GM21515 (cell line): Measurements from ENCODE around the gene BICDL2.

Experiments
- ATAC-seq: cut with Tn5 transposase; IDR thresholded peaks from one replicate; pipeline ENCODE4 v1.9.1; 2021; ENCODE audit not compliant: unreplicated experiment

The BICDL2 gene

DNA sequence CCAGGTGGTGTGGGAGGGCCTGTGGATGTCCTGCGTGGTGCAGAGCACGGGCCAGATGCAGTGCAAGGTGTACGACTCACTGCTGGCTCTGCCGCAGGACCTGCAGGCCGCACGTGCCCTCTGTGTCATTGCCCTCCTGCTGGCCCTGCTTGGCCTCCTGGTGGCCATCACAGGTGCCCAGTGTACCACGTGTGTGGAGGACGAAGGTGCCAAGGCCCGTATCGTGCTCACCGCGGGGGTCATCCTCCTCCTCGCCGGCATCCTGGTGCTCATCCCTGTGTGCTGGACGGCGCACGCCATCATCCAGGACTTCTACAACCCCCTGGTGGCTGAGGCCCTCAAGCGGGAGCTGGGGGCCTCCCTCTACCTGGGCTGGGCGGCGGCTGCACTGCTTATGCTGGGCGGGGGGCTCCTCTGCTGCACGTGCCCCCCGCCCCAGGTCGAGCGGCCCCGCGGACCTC lies 23.2 kb downstream of the BICDL2 start:
- ATAC-seq: no peak

DNA sequence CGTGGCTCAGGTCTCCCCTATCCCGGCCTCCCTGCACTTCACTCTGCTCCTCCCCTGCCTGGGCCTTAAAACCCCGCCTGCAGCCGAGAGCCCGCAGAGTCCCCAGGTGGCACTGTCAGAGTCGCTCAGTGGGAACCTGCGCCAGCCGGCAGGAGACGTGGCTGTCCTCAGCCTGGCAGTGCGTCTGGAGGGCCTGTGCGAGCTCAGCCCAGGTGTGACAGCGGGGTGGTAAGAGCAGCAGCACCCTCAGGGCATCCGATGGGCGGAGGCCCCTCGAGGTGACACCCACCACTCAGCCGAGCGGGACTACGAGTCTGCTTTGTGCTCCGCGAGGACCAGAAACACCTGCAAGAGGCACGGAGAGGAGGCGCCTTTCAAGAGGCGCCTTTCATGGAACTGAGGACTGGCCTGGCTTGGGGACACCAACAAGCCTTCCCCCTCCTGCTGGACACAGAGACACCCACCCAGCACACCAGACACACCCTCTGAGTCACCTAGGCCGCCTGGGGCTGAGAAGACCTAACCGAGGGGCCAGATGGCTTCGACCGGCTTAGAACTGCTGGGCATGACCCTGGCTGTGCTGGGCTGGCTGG lies 23.8 kb downstream of the BICDL2 start, which contains the start of gene CLDN9:
Gene CLDN9, plus strand, starts transcription at position 96 of the 593 bp plus-strand sequence. Its CDS starts 440 bp downstream, at position 536.
- no peak for ATAC-seq

DNA sequence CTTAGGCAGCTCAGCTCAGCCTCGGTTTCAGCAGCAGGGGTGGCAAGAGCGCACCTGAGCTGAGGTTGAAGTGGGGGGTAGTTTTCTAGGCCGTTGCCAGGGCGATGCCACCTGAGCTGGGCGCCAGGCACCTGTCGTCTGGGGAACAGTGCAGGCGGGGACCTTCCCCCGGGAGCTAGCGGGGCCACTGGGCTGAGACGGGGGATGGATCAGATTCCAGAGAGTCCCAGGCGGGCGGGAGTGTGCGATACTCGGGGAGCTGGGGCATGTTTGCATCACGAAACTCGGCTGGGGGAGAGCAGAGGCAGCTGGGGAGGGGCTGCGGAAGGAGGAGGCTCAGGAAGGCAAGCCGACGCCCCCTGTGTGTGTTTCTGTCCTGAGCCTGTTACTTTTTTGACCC lies 24.5 kb downstream of the BICDL2 start:
- ATAC-seq: no peak

DNA sequence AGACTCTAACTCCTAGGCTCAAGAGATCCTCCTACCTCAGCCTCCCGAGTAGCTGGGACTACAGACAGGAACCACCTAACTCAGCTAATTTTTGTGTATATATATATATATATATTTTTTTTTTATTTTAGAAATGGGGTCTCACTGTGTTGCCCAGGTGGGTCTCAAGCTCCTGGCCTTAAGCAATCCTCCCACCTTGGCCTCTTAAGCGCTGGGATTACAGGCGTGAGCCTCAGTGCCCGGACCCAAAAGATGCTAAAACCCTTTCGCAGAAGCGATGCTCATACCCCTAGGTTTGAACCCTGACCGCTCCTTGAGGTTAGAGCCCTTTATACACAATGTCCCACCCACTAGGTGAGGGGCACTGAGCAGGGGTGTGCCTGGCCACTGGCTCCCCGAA lies 26.2 kb downstream of the BICDL2 start:
- ATAC-seq: no peak

DNA sequence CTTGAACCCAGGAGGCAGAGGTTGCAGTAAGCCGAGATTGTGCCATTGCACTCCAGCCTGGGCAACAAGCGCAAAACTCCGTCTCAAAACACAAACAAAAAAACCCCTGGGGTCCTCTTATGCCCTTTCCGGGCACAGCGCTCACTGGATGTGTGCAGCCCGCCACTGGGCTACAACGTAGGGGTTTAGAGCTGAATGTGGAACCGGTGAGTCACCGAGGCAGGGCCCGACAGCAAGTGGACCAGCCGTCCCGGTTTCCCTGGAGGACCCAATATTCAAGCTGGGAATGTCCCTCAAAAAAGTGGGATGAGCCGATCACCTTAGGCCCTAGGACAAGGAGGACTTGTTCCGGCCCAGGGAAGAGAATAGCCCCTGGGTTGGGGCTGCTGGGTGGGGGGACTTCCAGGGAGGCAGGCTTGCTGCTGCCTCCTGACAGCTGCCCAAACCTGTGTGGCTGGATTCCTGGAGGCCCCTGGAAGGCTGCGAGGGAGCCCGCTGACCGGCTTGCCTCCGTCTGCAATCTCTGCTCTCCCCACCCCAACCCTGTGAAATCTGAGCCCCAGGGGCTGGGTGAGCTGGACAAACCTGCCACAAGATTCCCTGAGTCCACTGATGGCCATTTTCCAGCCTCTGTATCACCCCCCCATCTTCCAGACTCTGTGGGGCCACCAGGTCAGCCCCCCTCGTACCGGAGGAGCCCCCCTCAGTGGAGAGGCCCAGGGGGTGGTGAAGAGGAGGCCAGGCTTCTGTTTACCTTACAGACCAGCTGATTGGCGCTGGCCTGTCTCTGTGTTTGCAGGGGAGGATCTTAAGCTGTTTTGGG lies 27.0 kb downstream of the BICDL2 start:
- ATAC-seq: no peak

DNA sequence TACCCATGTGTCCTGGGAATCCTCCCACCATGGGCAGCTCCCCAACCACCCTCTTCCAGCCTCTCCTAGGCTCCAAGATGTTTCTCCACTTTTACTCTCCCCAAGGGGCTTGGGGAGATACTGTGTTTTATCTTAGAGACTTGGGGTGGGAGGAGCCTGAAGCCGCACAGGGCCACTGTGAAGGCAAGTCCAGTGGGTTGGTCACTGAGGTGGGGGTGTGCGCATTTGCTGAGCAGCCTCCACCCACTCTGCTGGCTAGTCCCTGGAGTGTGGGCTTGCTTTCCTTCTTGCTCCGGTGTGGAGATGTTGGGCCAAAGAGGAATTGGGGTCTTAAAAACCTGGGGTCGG lies 28.1 kb downstream of the BICDL2 start:
- ATAC-seq: no peak

DNA sequence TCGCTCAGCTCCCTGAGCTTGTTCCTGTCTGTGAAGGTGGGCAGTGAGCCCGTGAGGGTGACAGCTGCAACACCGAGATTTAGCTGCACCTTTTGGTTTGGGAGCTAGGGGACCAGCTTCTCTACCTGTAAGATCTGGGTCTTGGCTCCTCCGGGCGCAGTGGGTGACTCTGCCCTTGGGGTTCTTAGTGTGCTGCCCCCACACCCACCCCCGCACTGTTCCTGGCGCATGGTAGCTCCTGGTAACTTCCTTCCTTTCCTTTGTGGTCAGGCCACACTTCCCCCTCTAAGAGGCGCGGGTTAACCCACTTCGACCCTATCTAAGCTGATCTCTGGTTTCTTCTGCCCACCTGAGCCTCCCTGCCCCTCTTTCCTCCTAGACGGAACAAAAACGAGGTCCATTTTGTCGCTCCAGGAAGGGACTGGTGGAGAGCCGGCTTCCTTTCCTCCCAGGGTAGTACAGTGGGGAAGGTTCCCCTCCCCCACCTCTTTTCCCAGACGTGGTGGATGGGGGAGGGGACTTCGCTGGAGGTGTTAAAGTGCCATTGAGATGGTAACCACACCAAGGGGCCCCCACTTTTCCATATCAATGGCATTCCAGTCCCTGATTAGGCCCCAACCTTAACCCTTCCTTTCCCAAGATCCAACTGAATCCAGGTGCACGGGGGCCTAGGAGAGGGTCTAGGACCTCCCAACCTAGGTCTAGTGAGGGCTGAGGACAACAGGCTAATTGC lies 28.6 kb downstream of the BICDL2 start:
- no peak for ATAC-seq

DNA sequence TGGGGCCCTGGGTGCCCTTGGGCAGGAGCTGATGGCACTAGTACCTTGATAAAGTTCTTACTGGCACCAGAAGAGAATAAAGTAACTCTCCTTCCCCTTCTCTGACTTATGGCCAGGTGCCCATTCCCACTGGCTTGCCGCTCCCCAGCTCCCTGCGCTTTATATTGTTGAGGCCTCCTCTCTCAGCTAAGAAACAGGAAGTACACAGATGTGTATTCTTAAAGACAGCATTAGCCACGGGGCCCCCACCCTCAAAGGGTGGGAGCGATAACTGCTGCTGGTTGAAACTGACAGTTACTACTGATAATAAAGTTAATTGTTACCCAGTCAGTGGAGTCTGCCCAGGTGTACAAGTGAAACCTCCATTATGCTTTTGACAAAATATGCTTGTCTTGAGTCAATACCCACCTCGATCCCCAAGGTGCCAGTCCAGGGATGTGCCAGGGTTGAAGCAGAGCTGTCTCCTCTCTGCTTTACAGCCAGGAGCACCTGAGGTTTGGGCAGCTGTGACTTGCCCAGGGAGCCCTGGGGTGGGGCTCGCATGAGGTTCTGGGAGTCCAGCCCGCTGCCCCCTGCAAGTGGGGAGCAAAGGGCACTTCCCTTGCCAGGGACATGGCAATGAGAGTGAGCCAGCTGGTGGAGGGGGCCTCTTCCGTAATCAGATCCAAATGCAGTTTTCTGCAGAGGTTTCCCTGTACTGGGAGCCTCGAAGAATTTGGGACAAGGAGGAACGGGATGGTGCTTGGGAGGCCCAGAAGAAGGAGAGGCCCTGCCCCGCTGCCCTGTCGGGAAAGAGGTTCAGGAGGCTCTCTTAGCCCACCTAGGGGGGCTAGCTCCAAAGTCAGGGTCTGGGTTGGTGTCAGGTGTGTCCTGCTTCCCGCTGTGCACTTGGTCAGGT lies 29.4 kb downstream of the BICDL2 start:
- ATAC-seq: no peak

DNA sequence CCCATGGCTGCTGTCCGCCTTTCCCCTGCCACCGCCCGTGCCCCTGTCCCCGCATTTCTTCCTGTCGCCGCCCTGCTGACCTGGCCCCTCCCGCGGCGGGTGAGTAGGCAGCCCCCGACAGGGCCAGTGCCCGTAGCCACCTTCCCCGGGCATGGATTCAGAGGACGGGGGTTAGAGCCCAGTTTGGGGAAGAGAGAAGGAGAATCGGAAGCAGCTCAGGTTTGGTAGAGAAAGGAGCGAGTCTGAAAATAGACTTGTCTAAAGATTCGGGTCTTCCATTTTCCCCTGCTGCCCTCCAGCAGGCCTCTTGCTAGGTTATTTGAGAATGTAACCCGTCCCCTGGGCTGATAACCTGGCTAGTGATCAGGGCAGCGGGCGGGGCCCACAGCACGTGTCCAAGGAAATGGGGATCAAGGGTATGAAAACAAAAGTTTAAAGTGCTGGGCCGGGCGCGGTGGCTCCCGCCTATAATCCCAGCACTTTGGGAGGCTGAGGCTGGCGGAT lies 31.9 kb downstream of the BICDL2 start:
- ATAC-seq: no peak

DNA sequence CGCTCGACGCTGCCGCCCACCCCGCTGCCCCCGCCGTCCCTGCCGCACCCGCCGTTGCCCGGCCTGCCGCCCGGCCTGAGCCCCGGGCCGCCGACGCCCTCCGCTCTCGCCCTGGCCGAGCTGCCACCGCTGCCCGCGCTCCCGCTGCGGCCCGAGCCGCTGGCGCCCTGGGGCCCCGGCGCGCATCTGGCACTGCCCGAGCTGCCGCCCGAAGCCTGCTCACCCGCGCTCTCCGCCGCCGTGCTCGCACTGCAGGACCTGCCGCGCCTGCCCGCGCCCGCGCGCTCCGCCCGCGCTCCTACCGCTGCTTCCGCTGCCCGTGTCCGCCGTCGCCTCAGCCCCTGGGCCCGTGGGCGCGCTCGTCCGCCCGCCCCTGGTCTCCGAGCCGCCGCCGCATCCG lies 32.4 kb downstream of the BICDL2 start:
- peak; percentile 1 for ATAC-seq

DNA sequence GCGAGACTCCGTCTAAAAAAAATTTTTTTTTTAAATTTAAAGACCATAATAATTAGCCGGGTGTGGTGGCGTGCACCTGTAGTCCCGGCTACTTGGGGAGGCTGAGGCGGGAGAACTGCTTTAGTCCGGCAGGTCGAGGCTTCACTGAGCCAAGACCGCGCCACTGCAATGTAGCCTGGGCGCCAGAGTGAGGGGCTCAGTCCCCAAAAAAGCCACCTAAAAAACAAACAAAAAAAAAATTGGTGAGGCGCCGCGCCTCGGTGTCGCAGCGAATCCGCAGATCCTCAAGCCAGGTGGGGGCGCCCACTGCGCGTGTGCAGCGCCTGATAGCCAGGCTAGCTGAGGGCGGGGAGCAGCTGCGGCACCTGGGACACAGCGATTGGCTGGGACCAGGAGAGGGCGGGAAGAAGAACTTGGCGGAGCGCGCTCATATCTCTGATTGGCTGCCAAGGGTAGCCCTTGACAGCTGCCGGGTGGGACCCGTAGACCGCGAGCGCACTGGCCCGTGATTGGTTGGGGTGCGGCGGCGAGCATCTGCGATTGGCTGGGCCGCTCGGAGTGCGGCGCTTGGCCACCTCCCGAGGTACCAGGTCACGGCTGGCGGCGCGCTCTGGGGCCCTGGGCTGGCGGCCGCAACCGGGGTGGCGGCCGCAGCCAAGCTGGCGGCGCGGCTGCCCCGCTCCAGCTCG lies 33.0 kb downstream of the BICDL2 start:
- peak; percentile 92 for ATAC-seq

DNA sequence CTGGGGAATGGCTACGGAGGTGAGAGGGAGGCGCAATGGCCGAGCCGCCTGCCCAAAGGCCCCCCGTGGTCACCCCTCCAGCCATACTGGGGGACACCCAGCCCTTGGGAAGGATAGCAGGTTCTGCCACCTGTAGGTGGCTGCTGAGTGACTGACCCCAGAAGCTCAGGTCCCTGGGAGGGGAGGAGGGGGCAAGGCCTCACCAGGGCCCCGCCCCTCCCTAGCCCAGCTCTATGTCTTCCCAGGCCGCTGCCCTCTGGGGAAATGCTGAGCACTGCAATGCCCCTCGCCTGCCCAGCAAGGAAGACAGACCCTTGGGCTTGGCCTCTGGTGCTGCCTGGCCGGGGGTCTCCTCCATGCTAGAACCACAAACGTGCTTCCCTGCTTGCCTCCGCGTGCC lies 35.4 kb downstream of the BICDL2 start:
- no peak for ATAC-seq

DNA sequence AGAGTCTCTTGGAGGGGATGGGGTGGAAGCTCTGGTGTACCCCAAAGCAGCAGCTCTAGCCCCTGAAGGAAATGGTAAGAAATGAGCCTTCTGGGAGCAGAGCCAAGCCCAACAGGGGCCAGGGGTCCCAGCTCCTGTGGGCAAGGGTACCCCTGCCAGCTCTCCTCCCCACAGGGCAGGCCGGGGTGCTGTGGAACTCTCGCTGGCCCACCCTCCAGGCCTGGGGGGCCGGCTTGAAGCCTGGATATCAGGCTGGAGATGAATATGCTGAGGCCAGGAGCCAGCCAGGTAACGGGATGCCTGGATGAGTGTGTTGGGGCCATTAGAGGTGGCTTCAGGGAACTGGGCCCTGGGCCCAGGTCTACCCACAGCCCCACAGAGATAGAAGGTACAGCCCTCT lies 36.2 kb downstream of the BICDL2 start:
- no peak for ATAC-seq

DNA sequence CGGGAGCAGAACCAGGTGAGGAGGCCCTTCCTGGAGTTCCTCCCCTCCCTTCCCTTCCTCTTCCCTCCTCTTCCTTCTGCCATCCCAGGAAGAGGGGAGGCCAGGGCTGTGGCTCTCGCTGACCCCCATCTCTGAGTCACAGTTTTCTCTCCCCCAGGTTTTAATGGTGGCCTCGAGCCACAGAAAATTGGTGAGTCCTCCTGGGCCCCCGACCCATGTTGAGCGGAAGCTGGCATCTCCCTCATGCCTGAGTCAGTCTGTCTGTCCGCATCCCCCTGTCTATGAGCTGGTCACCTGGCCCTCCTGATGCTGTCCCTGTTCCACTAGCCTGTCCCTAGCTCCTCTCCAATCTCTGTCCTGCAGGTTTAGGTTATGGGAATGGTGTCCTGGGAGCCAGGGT lies 36.8 kb downstream of the BICDL2 start:
- ATAC-seq: no peak

DNA sequence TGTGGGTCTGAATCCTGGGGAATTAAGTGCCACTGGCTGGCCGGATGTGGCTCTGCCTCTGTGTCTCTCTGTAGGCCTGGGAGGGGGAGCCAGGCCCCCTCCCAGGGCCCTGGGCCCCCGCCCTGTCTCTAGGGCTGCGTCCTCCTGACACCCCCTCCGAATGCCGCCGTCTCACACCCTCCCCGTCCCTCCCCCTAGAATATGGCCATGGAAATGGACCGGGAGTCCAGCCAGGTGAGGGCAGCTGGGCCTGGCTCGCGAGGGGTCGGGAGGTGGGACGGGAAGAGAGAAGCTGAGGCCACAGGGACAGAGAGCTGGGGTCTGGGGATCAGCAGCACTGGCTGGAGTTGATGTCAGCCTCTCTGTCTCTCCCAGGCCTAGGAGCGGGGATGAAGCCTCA lies 40.4 kb downstream of the BICDL2 start:
- ATAC-seq: no peak

DNA sequence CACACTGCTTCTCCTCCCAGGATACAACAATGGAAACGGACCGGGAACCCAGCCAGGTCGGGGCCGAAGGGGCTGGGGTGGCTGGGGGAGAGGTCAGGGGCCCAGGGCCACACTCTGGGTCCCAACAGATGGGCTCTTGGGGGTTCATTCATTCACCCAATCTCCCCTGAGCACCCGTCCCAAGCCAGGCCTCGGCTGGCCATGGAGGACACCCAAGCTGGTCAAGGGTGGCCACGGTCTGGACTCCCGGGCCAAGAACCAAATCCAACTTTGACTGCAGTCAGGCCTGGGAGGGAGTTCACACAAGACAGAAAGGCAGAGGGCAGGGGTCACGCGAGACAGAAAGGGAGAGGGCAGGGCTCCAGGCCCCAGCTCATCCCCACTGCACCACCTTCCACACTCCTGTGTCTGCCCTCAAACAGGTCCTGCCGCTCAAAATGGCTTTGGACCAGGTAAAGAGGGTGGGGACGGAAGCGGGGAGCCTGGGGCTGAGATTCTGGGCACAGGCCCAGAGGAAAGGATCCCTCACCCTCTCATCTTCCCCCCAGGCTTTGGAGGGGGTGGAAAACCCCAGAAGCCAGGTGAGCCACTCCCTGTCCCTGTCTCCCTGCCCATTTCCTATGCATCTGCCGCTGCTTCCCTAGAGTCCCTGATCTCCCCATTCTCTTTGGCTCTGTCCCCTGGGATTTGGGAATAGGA lies 44.2 kb downstream of the BICDL2 start:
- ATAC-seq: no peak

DNA sequence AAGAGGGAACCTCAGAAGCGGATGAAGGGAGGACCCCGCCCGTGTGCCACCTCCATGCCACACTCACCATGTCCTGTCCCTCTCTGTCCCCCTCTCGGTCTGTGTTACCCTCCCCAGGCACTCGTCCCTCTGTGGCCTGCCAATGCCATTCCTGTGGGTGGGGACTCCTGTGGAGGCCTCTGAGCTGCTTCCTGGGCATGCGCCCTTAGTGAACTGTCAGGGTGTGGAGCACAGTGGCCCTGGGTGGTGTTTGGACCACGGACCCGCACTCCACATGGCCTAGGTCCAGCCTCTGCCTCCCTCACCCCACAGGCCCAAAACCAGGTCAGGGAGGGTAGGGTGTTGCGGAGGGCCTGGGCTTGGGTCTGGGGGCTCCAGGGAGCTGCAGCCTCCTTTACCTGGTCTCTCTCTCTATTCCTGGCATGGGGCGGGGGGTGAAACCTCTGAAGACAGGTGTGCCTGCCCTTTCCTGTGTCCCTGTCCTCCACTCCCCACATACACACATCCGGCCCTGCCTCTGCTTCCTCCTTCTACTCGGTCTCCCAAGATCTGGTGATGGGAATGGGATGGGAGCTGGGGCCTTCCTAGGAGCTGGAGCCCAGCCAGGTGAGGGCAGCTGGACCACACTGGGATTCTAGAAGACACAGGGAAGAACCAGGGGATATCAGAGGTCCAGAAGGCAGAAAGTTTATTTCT lies 45.0 kb downstream of the BICDL2 start:
- no peak for ATAC-seq

DNA sequence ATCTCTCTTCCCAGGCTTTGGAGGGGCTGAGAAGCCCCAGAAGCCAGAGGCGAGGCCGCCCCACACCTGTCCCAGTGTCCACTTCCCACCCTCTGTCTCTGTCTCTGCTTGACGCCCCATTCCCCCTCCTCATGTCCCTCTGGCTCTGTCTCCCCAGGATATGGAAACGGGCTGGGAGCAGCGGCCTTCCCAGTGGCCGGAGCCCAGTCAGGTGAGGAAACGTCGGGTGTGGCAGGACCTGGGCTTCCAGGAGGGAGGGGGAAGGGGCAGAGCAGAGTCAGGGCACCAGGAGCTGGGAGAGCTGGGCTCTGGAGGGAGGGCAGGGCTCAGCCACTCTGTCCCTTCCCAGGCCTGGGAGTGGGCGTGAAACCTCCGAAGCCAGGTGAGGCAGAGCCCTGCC lies 45.9 kb downstream of the BICDL2 start:
- ATAC-seq: no peak

DNA sequence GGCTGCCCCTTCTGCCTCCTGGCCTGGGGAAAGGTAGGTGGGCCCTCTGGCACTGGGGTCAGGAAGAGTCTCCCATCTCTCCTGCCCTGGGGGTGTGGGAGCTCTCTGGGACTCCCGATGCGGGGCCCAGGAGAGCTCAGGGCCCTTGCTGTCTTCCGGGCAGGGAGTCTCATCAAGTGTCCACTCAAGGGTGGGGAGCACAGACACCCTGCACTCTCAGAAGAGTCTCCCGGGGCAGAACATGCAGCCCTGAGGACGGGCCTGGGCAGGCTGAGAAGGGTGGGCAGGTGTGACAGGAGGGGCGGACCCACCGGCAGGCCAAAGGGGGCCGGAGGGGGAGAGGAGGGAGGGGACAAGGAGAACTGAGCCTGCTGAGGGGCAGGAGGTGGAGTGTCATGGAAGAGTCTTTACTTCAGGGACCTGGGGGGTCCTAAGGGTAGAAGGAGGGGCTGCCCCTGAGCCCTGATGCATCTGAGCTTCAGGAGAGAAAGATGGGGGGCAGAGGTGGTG lies 48.1 kb downstream of the BICDL2 start:
- ATAC-seq: no peak
